AG20443 (cell line): ENCODE data around the gene SPAST.
"Not testable (repeated sequence)": the region's sequence is repeated elsewhere in the genome, so short reads cannot be mapped to it uniquely, and the experiment has no call there.

ENCODE experiments used
- DNase-seq: peaks from one replicate; pipeline ENCODE4 v3.0.0; 2012; ENCODE audit warnings: low spot score, mixed read lengths

Gene SPAST

GRCh38 chr2:32128636-32129035 lies 65.3 kb downstream of the SPAST start:
- no peak for DNase-seq

DNA sequence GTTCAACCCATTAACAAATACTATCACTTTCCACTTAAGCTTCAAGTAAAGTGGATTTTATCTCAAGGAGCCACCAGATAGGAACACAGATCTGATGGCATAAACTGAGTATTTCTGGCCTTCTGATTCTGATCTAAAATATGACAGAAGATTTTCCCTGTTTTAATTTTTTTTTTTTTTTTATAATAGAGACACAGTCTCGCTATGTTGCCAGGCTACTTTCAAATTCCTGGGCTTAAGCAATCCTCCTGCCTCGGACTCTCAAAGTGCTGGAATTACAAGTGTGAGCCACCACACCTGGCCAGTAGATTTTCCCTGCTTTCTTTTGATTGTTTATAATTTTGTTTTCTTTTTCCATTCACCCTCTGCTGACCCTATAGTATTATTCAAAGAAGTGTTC lies 65.7 kb downstream of the SPAST start:
- no peak for DNase-seq

DNA sequence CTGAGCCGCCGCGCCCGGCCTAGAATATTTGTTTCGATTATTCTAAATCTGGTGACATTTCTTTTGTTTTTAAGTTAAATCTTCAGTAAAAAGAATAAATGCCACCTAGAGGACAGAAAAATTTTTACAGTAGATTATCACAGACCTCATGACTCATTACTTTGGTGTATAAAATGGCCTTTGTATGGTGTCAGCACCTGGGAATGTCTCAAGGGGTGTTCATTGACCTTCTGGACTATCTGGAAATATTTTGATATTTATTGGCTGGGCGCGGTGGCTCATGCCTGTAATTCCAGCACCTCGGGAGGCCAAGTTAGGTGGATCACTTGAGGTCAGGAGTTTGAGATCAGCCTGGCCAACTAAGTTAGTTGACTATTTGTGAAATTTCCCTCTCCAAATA lies 72.1 kb downstream of the SPAST start:
- DNase-seq, result peak; percentile 77

DNA sequence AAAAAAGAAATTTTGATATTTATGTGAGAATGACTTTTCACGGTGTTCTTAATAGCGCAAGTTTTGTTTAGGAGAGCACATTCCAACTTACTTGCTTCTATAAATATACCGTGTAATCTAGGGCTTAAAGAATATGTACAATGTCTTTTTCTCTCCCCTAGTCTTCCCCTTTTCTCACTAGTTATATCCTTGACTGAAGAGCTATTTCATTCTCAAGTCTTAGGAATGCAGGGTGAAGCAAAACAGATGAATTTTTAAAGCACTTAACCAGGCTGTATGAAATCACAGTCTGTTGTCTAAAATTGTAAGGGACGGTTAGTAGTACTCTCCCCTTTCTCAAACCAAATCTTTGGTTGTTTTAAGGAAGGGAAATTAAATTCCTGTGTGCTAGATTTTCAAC lies 72.7 kb downstream of the SPAST start:
- DNase-seq, result peak; percentile 31

- not testable (repeated sequence) for DNase-seq
These were observed 88.2 kb downstream of the SPAST start for GRCh38 chr2:32151544-32151943.

DNA sequence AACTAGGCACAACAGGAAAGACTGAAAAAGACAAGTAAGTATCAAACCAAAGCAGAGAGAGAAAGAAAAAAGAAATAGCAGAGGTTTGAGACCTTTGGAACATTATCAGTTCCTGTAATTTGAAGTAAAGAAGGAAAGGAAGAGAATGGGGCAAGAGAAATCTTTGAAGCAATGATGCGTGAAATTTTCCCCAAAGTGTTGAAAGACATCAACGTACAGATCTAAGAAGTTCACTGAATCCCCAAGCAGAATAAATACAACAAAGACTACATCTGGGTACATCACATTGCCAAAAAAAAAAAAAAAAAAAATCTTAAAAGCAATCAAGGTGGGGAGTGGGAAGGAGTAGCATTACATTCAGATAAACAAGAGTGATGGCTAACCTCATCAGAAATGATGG lies 96.3 kb downstream of the SPAST start:
- no peak for DNase-seq

GRCh38 chr2:32161296-32161695 lies 97.9 kb downstream of the SPAST start:
- no peak for DNase-seq

- not testable (repeated sequence) for DNase-seq
These were observed 100.9 kb downstream of the SPAST start for GRCh38 chr2:32164254-32164653.

DNA sequence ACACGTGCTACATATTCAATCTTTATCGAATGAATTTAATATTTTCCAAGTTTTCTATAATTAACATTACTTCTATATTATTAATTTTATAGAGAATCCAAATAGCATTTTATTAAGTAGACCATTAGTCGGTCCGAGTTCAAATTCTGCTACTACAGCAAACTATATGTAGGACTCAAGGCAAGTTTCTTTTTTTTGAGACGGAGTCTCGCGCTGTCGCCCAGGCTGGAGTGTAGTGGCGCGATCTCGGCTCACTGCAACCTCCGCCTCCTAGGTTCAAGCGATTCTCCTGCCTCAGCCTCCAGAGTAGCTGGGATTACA lies 101.6 kb downstream of the SPAST start:
- DNase-seq, result not testable (repeated sequence)

DNA sequence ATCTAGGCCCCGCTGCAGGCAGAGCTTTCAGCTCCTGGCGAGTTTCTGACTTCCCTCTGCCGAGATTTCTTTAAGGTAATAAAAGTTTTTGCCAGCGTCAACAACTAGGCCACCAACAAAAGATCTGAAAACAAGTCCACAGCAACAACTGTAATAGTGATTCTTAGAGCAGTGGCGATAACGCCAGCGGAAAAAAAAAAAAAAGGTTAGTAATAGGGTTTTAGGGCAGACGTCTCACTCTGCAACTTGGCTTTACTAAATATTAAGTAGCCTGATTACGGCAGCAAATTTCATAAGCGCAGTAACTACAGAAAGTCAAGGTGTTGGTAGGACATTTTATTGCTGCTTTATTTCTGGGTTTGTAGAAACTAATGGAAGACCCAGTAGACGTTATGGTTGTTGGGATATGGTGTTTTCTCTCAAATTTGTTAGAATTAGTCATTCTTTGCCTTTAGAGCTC lies 102.8 kb downstream of the SPAST start:
- no peak for DNase-seq

GRCh38 chr2:32168513-32168912 lies 105.2 kb downstream of the SPAST start:
- no peak for DNase-seq

- no peak for DNase-seq
These were observed 109.5 kb downstream of the SPAST start for GRCh38 chr2:32172870-32173269.

DNA sequence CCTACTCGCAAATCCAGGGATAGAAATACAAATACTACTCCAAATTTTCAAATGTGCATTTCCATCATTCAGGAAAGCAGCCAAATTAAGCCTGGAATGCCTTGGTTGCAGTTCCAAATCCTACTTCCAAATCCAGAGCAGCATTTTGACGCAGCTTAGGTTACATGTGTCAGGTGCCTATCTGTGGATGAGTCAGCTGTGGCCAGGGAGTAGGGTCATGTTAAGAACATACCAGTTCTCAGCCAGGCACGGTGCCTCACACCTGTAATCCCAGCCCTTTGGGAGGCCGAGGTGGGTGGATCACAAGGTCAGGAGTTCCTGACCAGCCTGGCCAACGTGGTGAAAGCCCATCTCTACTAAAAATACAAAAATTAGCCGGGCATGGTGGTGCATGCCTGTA lies 119.3 kb downstream of the SPAST start:
- DNase-seq, result no peak

DNA sequence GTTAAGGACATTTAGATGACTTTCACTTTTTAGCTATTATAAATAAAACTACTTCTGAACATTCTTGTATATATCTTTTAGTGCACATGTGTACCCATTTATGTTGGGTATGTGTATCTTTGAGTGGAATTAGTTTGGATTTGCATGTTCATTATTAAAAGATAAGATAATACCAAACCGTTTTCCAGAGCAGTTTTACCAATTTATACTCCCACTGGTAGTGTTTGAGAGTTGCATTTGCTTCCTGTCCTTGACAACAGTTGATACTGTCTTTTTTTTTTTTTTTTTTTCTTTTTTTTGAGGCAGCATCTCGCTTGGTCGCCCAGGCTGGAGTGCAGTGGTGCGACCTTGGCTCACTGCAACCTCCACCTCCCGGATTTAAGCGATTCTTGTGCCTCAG lies 125.7 kb downstream of the SPAST start:
- DNase-seq, result no peak

GRCh38 chr2:32192418-32192817 lies 129.1 kb downstream of the SPAST start:
- DNase-seq, result no peak

DNA sequence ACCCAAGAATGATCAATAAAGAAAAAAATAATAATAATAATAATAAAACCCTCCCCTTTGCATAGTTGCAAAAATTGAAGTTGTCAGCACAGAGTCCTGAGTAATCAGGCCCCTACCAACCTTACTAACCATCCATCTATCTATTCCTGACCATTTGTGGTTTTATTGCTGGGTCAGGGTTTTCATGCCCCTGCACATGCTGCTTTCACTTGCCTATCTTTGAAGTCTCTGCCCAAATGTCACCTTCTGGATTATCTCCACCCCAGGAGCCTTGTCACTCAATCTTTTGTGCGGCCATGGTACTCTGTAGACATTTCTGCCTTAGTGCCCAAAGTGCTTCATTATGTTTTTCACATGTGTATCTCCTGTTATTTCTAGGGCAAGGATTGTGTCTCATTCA lies 137.5 kb downstream of the SPAST start:
- DNase-seq, result no peak

DNA sequence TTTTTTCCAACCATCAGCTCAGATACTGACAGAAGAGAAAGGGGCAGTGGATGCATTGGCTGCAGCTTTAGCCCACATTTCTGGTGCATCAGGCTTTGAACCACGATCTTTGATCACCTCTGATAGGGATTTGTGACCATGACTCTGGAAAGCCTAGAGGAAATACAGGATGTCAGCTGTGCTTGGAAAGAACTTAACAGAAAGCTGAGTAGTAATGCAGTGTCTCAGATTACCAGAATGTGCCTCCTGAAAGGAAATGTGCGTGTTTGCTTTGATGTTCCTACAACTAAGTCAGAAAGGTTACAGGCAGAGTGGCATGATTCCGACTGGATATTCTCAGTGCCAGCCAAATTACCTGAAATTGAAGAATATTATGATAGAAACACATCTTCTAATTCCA lies 140.1 kb downstream of the SPAST start:
- not testable (repeated sequence) for DNase-seq
